Glutamatergic neuron (in vitro differentiated cells): Measurements from ENCODE around the gene GABRB3. TPM values are rescaled to one million over a fixed set of nuclear protein-coding genes. Genes with fewer than 3 reads are reported as not detected.
A peak's percentile ranks its signal among the peaks of the same experiment; 100 is the strongest.

Source experiments
- DNase-seq: peaks from one replicate; pipeline ENCODE4 v3.0.0; 2022
- H3K27ac Mint-ChIP-seq: one replicate; pipeline ENCODE4 v1.8.0; 2020; ENCODE audit warnings: mild to moderate bottlenecking, mixed read lengths, inconsistent platforms; ENCODE audit not compliant: unreplicated experiment
- H3K27me3 Mint-ChIP-seq: one replicate; pipeline ENCODE4 v1.8.0; 2020; ENCODE audit warnings: mild to moderate bottlenecking, moderate library complexity, mixed read lengths, inconsistent platforms; ENCODE audit not compliant: unreplicated experiment
- H3K36me3 Mint-ChIP-seq: one replicate; pipeline ENCODE4 v1.8.0; 2020; ENCODE audit warnings: mild to moderate bottlenecking, mixed read lengths, inconsistent platforms; ENCODE audit not compliant: unreplicated experiment
- H3K4me1 Mint-ChIP-seq: one replicate; pipeline ENCODE4 v1.8.0; 2020; ENCODE audit warnings: mild to moderate bottlenecking, low read depth, mixed read lengths, inconsistent platforms; ENCODE audit not compliant: unreplicated experiment
- H3K4me3 Mint-ChIP-seq: one replicate; pipeline ENCODE4 v1.8.0; 2020; ENCODE audit warnings: mild to moderate bottlenecking, mixed read lengths, inconsistent platforms; ENCODE audit not compliant: unreplicated experiment
- H3K9me3 Mint-ChIP-seq: one replicate; pipeline ENCODE4 v1.8.0; 2020; ENCODE audit warnings: mild to moderate bottlenecking, moderate library complexity, mixed read lengths, inconsistent platforms; ENCODE audit not compliant: unreplicated experiment
- total RNA-seq: library from RNA; stranded (reverse); fragmentation: NEBNext Ultra II Directional; extraction: Animal tissue kit (Norgen Biotek cat#: 25700); gene quantifications from one replicate; pipeline ENCODE4 v1.2.1, GENCODE V29; 2021; ENCODE audit not compliant: unreplicated experiment
- TF ChIP-seq, protein P1 (sequence below): fragments of 200-600 bp; sonication (generic); IDR thresholded peaks from one replicate; pipeline ENCODE4 v1.5.0; 2021; ENCODE audit not compliant: partially characterized antibody, unreplicated experiment

Gene GABRB3
- total RNA-seq, 1 donor from 2014 or later = 287 TPM

- H3K27ac Mint-ChIP-seq = no peak overlapping the region
- no peak for DNase-seq
- peaks cover 2% of the 10 kb centered on the region for H3K9me3 Mint-ChIP-seq
- TF ChIP-seq, protein P1, sequence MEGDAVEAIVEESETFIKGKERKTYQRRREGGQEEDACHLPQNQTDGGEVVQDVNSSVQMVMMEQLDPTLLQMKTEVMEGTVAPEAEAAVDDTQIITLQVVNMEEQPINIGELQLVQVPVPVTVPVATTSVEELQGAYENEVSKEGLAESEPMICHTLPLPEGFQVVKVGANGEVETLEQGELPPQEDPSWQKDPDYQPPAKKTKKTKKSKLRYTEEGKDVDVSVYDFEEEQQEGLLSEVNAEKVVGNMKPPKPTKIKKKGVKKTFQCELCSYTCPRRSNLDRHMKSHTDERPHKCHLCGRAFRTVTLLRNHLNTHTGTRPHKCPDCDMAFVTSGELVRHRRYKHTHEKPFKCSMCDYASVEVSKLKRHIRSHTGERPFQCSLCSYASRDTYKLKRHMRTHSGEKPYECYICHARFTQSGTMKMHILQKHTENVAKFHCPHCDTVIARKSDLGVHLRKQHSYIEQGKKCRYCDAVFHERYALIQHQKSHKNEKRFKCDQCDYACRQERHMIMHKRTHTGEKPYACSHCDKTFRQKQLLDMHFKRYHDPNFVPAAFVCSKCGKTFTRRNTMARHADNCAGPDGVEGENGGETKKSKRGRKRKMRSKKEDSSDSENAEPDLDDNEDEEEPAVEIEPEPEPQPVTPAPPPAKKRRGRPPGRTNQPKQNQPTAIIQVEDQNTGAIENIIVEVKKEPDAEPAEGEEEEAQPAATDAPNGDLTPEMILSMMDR = no peak
- H3K36me3 Mint-ChIP-seq = no peaks in the 10 kb centered on the region
- H3K27me3 Mint-ChIP-seq = peaks cover 5% of the 10 kb centered on the region
- H3K4me3 Mint-ChIP-seq = peak overlapping the region; percentile 46
- H3K4me1 Mint-ChIP-seq = peaks cover 51% of the 10 kb centered on the region
Observed at GRCh38 chr15:26766262-26766661, 6.6 kb downstream of the GABRB3 start.

DNA sequence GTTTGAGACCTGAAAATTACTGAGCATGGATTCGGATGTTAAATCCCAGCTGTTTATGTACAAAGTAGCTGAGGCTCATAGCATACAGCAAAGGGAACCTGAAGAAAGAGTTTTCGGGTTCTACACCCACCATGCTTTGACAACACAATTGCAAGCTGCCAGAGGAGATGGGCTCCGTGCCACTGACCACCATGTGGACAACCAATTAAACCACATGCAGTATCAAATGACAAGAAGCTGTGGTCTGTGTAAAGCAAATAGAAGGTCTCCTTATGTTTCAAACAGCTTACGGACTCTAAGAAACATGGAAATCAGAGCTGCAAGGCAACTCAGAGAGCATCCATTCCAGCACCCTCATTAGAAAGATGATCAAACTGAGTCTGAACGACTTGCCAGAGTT, 12.9 kb downstream of the GABRB3 start:
- H3K27ac Mint-ChIP-seq = no peak overlapping the region
- TF ChIP-seq, protein P1 = no peak
- H3K27me3 Mint-ChIP-seq = no peaks in the 10 kb centered on the region
- no peak overlapping the region for H3K4me3 Mint-ChIP-seq
- H3K9me3 Mint-ChIP-seq = no peaks in the 10 kb centered on the region
- DNase-seq = no peak
- no peaks in the 10 kb centered on the region for H3K36me3 Mint-ChIP-seq
- peaks cover 32% of the 10 kb centered on the region for H3K4me1 Mint-ChIP-seq

DNA sequence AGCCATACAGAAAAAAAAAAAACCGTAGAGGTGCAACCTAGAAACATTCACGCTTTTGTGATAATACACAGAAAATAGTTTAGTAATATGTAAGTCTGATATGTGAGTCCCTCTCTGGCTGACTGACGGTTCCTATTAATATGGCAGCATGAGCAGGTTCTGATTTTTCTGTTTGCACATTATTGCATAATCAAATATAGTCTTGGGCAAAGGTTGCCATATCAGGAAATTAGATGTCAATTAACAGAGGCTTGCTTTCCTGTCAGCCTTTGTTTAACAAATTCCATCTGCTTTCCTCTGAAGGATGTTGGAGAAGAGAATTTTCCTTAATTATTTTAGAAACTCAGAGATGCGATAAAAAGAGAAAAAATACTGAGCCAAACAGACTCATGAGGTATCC, 14.8 kb downstream of the GABRB3 start:
- H3K4me3 Mint-ChIP-seq = no peak overlapping the region
- H3K9me3 Mint-ChIP-seq = peaks cover 2% of the 10 kb centered on the region
- H3K36me3 Mint-ChIP-seq = no peaks in the 10 kb centered on the region
- DNase-seq = no peak
- peak overlapping the region; percentile 52 for H3K27ac Mint-ChIP-seq
- TF ChIP-seq, protein P1 = no peak
- H3K4me1 Mint-ChIP-seq = peaks cover 39% of the 10 kb centered on the region
- no peaks in the 10 kb centered on the region for H3K27me3 Mint-ChIP-seq

- H3K36me3 Mint-ChIP-seq = no peaks in the 10 kb centered on the region
- DNase-seq = no peak
- H3K4me3 Mint-ChIP-seq = no peak overlapping the region
- TF ChIP-seq, protein P1 = no peak
- H3K27me3 Mint-ChIP-seq = no peaks in the 10 kb centered on the region
- H3K4me1 Mint-ChIP-seq = peaks cover 33% of the 10 kb centered on the region
- peak overlapping the region; percentile 19 for H3K27ac Mint-ChIP-seq
- peaks cover 2% of the 10 kb centered on the region for H3K9me3 Mint-ChIP-seq
Observed at GRCh38 chr15:26757141-26757540, 15.7 kb downstream of the GABRB3 start.

DNA sequence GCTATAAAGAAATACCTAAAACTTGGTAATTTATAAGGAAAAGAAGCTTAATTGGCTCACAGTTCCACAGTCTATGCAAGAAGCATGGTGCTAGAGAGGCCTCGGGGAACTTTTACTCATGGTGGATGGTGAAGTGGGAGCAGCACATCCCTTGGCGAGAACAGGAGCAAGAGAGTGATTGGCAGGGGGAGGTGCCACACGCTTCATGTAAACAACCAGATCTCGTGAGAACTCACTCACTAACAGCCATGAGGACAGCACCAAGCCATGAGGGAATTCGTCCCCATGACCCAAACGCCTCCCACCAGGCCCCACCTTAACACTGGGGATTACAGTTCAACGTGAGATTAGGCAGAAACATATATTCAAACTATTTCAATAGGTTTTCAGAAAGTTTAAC, 28.0 kb downstream of the GABRB3 start:
- Mint-ChIP-seq H3K27me3 (no peaks in the 10 kb centered on the region), H3K4me3 (no peak overlapping the region), H3K36me3 (peaks cover 4% of the 10 kb centered on the region), H3K4me1 (peaks cover 13% of the 10 kb centered on the region), H3K9me3 (peaks cover 4% of the 10 kb centered on the region), H3K27ac (no peak overlapping the region)
- TF ChIP-seq, protein P1 = no peak
- DNase-seq = no peak
